Choroid plexus epithelial cell (primary cell): ENCODE data around the gene SELENBP1.

Source experiments
- DNase-seq: peaks from one replicate; pipeline ENCODE4 v3.0.0-alpha.2; 2010; ENCODE audit warnings: low read depth
- H3K4me3 ChIP-seq: 2 replicates; pipeline ENCODE4 v1.5.1; 2011; ENCODE audit warnings: low read depth, mild to moderate bottlenecking, control low read depth, low read length, moderate library complexity
- CTCF ChIP-seq: conservative IDR thresholded peaks from 2 replicates; pipeline ENCODE4 v1.5.1; 2011; ENCODE audit warnings: low read depth, mild to moderate bottlenecking, control low read depth, inconsistent platforms, low read length, moderate library complexity

SELENBP1 gene

DNA sequence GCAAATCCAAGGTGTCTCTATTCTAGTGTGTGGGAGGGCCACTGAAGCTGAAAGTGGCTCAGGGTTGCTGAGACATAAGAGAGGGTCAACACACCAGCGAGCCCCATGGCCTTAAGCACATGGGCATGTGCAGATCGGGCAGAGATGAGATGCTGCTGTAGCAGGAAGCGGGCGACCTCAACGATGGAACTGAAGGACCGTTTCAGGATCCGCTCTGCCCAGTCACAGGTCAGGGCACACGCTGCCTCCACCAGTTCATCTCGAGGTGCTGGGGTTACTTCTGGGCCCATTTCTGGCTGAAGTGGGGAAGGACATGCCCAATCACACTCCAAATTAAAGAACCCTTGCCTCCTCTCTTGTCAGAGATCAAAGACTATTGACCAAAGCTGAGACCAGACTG, 28.9 kb downstream of the SELENBP1 start:
- H3K4me3 ChIP-seq, result no peak overlapping the region
- no peak for TF ChIP-seq CTCF

DNA sequence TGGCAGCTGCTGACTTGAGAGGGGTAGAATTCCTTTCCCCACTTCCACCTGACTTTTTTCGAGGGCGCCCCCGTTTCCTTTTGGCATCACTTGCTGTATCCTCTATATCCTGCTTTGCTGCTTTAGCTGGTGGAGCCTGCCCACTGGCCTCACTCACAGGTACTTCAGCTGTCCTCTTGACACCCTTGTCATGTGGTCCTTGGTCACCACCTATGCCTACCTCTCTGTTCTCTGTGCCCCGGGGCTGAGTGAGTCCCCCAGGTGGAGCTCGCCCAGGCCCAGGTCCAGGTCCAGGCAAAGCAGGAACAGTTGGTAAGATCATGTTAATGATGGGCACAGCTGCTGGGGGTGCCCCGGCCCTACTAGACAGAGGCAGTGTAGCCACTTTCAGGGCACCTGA, 29.9 kb downstream of the SELENBP1 start:
- H3K4me3 ChIP-seq, result no peak overlapping the region
- TF ChIP-seq CTCF, result no peak
- DNase-seq, result no peak

More for the DNA sequence above, 28.9 kb downstream of the SELENBP1 start:
- DNase-seq, result no peak

DNA sequence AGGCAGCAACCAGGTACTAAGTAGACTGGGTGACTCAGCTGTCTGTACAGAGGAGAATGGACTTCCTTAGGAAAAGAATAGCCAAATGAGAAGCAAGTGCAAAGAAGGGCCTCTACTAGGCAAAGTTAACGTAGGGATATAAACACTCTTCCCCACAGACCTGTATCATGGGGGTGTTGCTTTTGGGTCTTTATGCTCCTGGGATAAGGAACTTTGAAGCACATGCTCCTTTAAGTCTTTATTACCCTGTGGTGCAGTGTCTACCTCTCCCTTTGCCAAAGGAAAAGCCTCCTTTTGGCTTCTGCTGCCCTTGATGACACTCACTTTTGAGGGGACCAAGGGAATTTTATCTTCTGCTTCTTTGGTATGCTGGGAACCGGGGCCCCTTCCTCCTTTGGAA, 30.5 kb downstream of the SELENBP1 start:
- no peak overlapping the region for H3K4me3 ChIP-seq
- DNase-seq, result no peak
- TF ChIP-seq CTCF, result no peak

- TF ChIP-seq CTCF, result peak; percentile 72
- DNase-seq, result peak; percentile 93
- no peak overlapping the region for H3K4me3 ChIP-seq
Measured at GRCh38 chr1:151340870-151341754, 31.4 kb downstream of the SELENBP1 start.

DNA sequence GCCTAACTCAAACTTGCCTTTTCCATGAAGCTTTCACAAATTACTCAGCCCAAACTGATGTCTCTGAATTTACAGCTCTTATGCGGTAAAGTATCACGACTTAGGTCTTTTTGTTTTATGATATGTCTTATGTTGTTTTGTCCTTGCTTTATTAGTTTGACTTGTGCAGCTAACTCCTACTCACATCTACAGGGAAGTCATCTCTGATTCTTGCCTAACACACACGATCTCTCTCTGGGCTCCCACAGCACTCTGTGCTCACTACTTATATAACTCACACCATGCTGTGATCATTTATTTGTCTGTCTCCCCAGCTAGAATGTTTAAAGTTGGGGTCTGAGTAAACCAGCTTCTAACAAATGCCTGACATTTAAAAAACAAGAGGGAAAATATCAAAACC, 35.9 kb downstream of the SELENBP1 start:
- peak; percentile 16 for DNase-seq
- no peak overlapping the region for H3K4me3 ChIP-seq
- TF ChIP-seq CTCF, result no peak

GRCh38 chr1:151334822-151335221, 37.7 kb downstream of the SELENBP1 start:
- DNase-seq, result no peak
- TF ChIP-seq CTCF, result no peak
- H3K4me3 ChIP-seq, result no peak overlapping the region
